ENCODE data around the gene ZDHHC13. TPM values are rescaled to one million over a fixed set of nuclear protein-coding genes. Genes with fewer than 3 reads are reported as not detected.
A peak's percentile ranks its signal among the peaks of the same experiment; 100 is the strongest.

The ZDHHC13 gene
- total and polyA plus RNA-seq, 2 of the 4 experiments (the other 2 are of a cell fraction) = 7.2 to 15.1 TPM

GRCh38 chr11:19200410-19201201, 83.6 kb downstream of the ZDHHC13 start:
- Histone ChIP-seq H3K27ac (ENCODE audit: insufficient read depth, low read length) (no peak overlapping the region), H2BK120ac (ENCODE audit: low read depth, low read length) (no peak overlapping the region), H3K56ac (ENCODE audit: extremely low read depth, insufficient read depth, low read length) (no peak overlapping the region), H3K4me1 (ENCODE audit: control insufficient read depth, insufficient read depth, low read length) (peaks cover 4% of the 10 kb centered on the region; the same call in 1 of the 2 replicates), H4K91ac (ENCODE audit: insufficient read depth, low read depth, low read length) (no peak overlapping the region), H2BK20ac (ENCODE audit: low read depth, low read length) (no peak overlapping the region), H3K36me3 (ENCODE audit: control insufficient read depth, insufficient read depth, low read length) (no peaks in the 10 kb centered on the region), H2AK9ac (replicated peaks; ENCODE audit: low read depth, low read length, poor library complexity) (no peak overlapping the region), H3K9me1 (ENCODE audit: insufficient read depth, low read length) (no peaks in the 10 kb centered on the region), H3K9ac (ENCODE audit: low read depth, low read length) (no peak overlapping the region), H3K4me3 (ENCODE audit: insufficient read depth, low read depth, low read length) (no peak overlapping the region), H3K4ac (ENCODE audit: low read depth, low read length) (no peak overlapping the region), H4K8ac (ENCODE audit: low read depth in 2 of 2, low read length in 2 of 2) (no peak overlapping the region), H3K79me1 (ENCODE audit: low read depth in 1 of 2, low read length in 2 of 2) (no peaks in the 10 kb centered on the region), H3K27me3 (ENCODE audit: control insufficient read depth, insufficient read depth, low read length) (peaks cover 2% of the 10 kb centered on the region; the same call in 1 of the 2 replicates), H3K4me2 (ENCODE audit: low read depth, low read length) (no peak overlapping the region), H3K23ac (ENCODE audit: low read depth, low read length) (no peak overlapping the region), H2BK15ac (ENCODE audit: low read depth, low read length) (no peak overlapping the region), H3K9me3 (ENCODE audit: control insufficient read depth, insufficient read depth, low read length) (no peaks in the 10 kb centered on the region), H3K18ac (ENCODE audit: low read depth, low read length) (no peak overlapping the region), H3K14ac (replicated peaks; ENCODE audit: low read depth, low read length) (no peak overlapping the region), H4K5ac (ENCODE audit: low read depth, low read length) (no peak overlapping the region), H2AK5ac (ENCODE audit: low read depth, low read length) (no peak overlapping the region), H2AFZ (replicated peaks; ENCODE audit: low read length, poor library complexity) (no peak overlapping the region), H4K20me1 (ENCODE audit: insufficient read depth, low read length) (no peaks in the 10 kb centered on the region), H2BK5ac (ENCODE audit: low read depth, low read length, poor library complexity, severe bottlenecking) (no peak overlapping the region)
- CTCF ChIA-PET = no interaction called here
- in situ Hi-C loops (cut with MboI; ENCODE audit: low sequenced_read_pairs) (no loop called here), intact Hi-C loops (cut with micrococcal nuclease) (no loop called here), dilution Hi-C loops (cut with HindIII; ENCODE audit: low sequenced_read_pairs, unreplicated experiment) (no loop called here)
- POLR2A ChIA-PET (ENCODE audit: unreplicated experiment) = no interaction called here
- no TSS peak for BruUV-seq (replicated peaks)
- WGBS, 2 experiments (ENCODE audit: extremely low coverage in 2 of 2, insufficient read length in 1 of 2) = 17% methylated on average over 3 of the region's 6 CpGs; no CpG with 5 or more reads in 1 of the 2 experiments
- DNase-seq (peak; percentile 70), ATAC-seq (ENCODE audit: low read depth) (peak; percentile 37; the same call in 1 of the 2 replicates)
- no peak for TF ChIP-seq SMC3 (IDR thresholded peaks at IDR 0.05; ENCODE audit: low read depth, low read length)
- TF ChIP-seq BHLHE40 (IDR thresholded peaks at IDR 0.05; ENCODE audit: low read depth, low read length) = no peak
- TF ChIP-seq MAFK (IDR thresholded peaks at IDR 0.05; ENCODE audit: low read depth, low read length) = no peak
- no peak for TF ChIP-seq RFX5 (IDR thresholded peaks at IDR 0.05; ENCODE audit: low read depth, low read length)
- TF ChIP-seq FOS (IDR thresholded peaks at IDR 0.05; ENCODE audit: low read depth, low read length) = no peak
- TF ChIP-seq, protein P1, sequence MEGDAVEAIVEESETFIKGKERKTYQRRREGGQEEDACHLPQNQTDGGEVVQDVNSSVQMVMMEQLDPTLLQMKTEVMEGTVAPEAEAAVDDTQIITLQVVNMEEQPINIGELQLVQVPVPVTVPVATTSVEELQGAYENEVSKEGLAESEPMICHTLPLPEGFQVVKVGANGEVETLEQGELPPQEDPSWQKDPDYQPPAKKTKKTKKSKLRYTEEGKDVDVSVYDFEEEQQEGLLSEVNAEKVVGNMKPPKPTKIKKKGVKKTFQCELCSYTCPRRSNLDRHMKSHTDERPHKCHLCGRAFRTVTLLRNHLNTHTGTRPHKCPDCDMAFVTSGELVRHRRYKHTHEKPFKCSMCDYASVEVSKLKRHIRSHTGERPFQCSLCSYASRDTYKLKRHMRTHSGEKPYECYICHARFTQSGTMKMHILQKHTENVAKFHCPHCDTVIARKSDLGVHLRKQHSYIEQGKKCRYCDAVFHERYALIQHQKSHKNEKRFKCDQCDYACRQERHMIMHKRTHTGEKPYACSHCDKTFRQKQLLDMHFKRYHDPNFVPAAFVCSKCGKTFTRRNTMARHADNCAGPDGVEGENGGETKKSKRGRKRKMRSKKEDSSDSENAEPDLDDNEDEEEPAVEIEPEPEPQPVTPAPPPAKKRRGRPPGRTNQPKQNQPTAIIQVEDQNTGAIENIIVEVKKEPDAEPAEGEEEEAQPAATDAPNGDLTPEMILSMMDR (conservative IDR thresholded peaks at IDR 0.05; ENCODE audit: low read depth, low read length) = no peak
- TF ChIP-seq MXI1 (IDR thresholded peaks at IDR 0.05; ENCODE audit: borderline replicate concordance, low read depth, low read length) = no peak
- no peak for TF ChIP-seq MAZ (IDR thresholded peaks at IDR 0.05; ENCODE audit: borderline replicate concordance, low read depth, low read length)
